Raji (cell line): ENCODE measurements around the gene TXNRD3.

ENCODE experiments used
- POLR2A ChIP-seq: IDR thresholded peaks from 2 replicates; pipeline ENCODE4 v1.6.1; 2011; ENCODE audit warnings: low read depth, low read length, control low read depth; ENCODE audit not compliant: insufficient read depth

The TXNRD3 gene

GRCh38 chr3:126679318-126679751 lies 24.4 kb upstream of the TXNRD3 start:
- no peak for TF ChIP-seq POLR2A

- no peak for TF ChIP-seq POLR2A
Observed at GRCh38 chr3:126678693-126679317, 23.9 kb upstream of the TXNRD3 start.

GRCh38 chr3:126677862-126678503 lies 23.1 kb upstream of the TXNRD3 start:
- TF ChIP-seq POLR2A, result no peak

GRCh38 chr3:126676919-126677705 lies 22.2 kb upstream of the TXNRD3 start:
- TF ChIP-seq POLR2A, result no peak

GRCh38 chr3:126672741-126673140 lies 17.8 kb upstream of the TXNRD3 start:
- no peak for TF ChIP-seq POLR2A

- no peak for TF ChIP-seq POLR2A
Observed at GRCh38 chr3:126672340-126672739, 17.4 kb upstream of the TXNRD3 start.

GRCh38 chr3:126671521-126671920 lies 16.6 kb upstream of the TXNRD3 start:
- TF ChIP-seq POLR2A, result 0 out of 2 replicates have a peak, but pooled peaks have one; percentile 24

- TF ChIP-seq POLR2A, result no peak
Observed at GRCh38 chr3:126668450-126669401, 13.8 kb upstream of the TXNRD3 start.

GRCh38 chr3:126667631-126668449 lies 12.9 kb upstream of the TXNRD3 start:
- no peak for TF ChIP-seq POLR2A

GRCh38 chr3:126666658-126667528 lies 12.0 kb upstream of the TXNRD3 start:
- TF ChIP-seq POLR2A, result no peak

- TF ChIP-seq POLR2A, result no peak
Observed at GRCh38 chr3:126665959-126666657, 11.2 kb upstream of the TXNRD3 start.

- no peak for TF ChIP-seq POLR2A
Observed at GRCh38 chr3:126665221-126665936, 10.5 kb upstream of the TXNRD3 start.
